ENCODE data around the gene MYBPC2.
"Not testable (repeated sequence)": the region's sequence is repeated elsewhere in the genome, so short reads cannot be mapped to it uniquely, and the experiment has no call there.

Gene MYBPC2

DNA sequence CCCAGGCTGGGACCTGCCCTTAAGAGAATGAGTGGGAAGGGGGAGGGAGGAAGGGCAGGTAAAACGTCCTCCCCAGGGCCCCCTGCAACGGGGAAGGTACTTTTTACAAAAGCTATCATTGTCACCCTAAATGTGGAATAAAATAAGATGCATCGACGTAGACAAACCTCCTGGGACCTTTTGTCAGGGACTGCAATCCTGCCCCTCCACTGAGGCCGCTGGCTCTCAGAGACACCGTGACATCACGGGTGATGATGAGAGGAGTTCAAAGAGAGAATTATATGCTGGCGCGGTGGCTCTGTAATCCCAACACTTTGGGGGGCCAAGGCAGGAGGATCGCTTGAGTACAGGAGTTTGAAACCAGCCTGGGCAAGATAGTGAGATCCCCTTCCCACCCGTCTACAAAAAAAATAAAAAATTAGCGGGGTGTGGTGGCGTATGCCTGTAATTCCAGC, 1.8 kb upstream of the MYBPC2 start:
- DNase-seq: no peak

DNA sequence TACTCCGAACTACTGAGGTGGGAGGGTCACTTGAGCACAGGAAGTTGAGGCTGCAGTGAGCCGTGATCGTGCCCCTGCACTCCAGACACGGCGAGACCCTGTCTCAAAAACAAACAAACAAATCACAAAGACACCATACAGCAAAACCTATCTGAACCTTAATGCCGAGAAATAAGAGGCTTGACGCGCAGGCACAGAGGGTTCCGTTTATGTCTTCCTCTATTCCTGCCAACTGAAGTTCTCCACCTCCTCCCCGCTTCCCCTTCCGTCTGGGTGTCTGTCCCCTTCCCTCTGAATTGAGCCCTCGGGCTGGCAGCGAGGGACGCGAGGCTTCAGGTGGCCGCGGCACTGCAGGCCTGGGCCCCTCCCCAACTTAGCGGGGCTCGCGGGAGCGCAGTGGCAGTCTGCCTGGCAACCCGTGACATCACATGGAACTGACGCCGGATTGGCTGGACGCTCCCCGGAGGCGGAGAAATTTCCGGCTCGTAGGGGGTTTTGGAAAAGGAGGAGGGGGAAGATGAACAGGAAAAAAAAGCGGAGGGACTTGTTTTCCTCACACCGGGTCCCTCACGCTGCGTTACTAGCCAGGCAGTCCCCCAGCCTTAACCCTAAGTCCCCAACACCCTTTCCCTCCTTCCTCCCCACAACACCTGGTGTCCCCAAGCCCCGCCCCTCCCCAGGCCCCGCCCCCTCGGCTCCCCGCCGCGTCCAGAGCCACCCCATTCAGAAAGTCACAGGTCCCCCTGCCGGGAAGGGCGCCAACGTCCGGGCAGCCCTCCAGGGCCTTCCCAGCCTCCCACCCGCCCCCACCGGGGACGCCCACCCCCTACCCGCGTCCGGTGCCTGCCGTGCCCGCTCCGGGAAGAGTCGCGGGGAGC, 1.1 kb upstream of the MYBPC2 start:
- DNase-seq: peak; percentile 93

DNA sequence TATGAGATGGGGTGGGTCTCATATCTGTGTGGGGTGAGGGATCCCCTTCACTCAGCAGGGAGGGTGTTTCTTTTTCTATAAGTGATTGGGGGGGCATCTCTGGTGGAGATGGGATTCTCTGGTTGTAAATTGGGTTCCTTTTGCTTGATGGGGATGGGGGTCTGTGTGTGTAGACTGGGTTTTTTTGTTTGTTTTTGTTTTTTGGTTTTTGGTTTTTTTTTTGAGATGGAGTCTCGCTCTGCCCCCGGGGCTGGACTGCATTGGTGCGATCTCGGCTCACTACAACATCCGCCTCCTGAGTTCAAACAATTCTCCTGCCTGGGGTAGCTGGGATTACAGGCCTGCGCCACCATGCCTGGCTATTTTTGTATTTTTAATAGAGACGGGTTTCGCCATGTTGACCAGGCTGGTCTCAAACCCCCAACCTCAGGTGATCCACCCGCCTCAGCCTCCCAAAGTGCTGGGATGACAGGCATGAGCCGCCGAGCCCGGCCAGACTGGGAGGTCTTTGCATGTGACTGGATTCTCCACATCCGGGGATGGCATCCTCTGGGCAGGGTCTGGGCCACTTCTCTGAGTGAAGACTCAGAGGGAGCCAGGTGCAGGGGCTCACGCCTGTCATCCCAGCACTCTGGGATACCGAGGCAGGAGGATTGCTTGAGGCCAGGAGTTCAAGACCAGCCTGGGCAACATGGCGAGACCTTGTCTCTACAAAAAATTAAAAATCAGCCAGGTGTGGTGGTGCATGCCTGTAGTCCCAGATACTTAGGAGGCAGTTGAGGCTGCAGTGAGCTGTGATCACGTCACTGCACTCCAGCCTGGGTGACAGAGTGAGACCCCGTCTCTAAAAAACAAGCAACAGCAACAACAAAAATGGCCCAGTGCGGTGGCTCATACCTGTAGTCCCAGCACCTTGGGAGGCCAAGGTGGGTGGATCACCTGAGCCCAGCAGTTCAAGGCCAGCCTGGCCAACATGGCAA, 799 bp downstream of the MYBPC2 start:
- DNase-seq: no peak

DNA sequence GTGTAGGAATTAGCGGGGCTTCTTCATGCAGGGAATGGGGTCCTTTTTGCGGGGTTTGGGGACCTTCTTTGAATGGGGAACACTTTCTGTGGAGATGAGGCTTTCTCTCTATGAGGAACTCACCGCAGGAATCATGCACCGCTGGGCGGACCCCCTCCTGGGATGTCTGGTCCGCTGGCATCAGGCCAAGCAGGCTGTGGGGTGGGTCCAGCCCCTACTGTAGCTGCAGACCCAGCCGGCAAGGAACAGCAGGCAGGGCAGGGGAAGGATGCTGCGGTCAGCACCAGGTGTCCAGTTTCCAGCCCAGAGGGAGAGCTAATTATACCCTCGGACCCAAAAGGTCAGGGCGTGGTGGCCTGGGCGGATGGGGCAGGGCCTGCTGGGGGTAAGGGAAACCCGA, 1.8 kb downstream of the MYBPC2 start:
- DNase-seq: no peak

GRCh38 chr19:50435221-50435620, 2.5 kb downstream of the MYBPC2 start:
- DNase-seq: no peak

DNA sequence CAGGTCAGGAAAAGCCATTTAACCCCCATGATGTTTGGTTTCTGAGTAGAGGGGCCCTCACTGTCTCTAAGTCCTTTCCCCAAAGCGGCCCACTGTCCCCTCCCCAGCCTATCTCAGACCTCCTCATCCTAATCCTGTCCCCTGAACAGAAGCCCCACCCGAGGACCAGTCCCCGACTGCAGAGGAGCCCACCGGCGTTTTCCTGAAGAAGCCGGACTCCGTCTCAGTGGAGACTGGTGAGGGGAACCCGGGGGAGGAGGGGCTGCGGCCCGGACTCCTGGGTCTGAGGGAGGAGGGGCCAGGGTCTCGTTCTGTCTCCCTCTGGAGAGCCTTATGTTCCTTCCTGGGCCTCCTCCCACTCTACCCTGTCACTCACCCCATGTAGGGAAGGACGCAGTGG, 2.9 kb downstream of the MYBPC2 start:
- no peak for DNase-seq

GRCh38 chr19:50437862-50438449, 5.3 kb downstream of the MYBPC2 start:
- no peak for DNase-seq

- not testable (repeated sequence) for DNase-seq
Observed at GRCh38 chr19:50439130-50439529, 6.4 kb downstream of the MYBPC2 start.

GRCh38 chr19:50444059-50444458, 11.4 kb downstream of the MYBPC2 start:
- DNase-seq: no peak

DNA sequence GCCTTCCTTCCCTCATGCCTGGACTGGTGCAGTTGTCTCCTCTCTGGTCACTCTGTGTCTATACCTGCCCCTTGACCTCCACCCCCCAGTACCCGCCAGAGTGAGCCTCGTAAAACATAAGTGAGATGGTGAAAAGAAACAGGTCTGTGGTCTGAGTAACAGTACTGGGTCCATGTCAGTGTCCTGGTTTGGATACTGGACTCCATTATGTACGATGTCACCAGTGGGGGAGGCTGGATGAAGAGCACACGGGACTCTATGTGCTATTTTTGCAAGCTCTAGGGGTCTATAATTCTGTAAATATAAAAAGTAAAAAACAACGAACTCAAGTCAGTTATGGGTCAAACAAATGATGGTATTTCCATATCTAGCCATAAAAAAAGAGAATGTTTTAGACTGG, 14.4 kb downstream of the MYBPC2 start:
- DNase-seq: no peak

GRCh38 chr19:50447750-50448149, 15.1 kb downstream of the MYBPC2 start:
- no peak for DNase-seq

GRCh38 chr19:50449236-50449899, 16.7 kb downstream of the MYBPC2 start:
- no peak for DNase-seq

DNA sequence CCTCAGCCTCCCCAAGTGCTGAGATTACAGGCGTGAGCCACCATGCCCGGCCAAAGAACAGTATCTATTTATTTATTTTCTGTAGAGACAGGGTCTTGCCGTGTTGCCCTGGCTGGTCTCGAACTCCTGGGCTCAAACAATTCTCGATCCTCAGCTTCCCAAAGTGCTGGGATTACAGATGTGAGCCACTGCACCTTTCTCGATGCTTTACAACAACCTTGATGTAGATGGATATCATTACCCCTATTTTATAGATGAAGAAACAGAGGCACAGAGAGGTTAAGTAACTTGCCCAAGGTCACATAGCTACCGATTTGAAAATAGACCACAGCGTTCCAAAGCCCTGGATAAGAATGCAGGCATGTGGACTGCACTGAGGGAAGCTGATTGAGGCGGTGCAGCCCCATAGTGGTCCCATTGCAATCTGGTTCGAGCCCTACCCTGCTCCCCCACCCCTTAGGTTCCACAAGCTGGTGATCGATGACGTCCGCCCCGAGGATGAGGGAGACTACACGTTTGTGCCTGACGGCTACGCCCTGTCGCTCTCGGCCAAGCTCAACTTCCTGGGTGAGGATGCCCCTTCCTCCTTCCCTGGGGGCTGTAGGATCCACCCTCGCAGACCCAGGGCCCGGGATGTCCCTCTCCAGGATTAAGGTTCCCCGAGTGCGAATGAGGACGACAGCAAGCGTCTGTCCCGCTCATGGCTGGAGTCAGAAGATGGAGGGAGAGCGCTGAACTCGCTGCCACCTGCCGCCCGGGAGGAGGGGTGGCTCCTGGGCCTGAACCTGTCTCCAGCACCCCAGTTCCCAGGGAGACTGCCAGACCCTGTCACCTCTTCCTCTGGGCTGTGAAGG, 17.9 kb downstream of the MYBPC2 start:
- DNase-seq: no peak

DNA sequence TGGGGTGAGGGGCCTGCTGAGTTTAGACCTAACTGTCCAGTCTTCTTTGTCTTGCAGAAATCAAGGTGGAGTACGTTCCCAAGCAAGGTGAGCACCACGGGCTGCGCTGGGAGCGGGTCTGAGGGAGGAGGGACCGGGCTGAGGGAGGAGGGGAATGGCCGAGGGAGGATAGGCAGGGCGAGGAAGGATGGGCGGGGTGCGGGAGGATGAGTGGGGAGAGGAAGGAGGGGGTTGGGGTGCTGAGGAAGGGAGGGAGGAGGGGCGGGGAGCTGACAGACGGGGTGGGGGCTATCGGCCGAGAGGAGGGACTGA, 18.5 kb downstream of the MYBPC2 start:
- no peak for DNase-seq

DNA sequence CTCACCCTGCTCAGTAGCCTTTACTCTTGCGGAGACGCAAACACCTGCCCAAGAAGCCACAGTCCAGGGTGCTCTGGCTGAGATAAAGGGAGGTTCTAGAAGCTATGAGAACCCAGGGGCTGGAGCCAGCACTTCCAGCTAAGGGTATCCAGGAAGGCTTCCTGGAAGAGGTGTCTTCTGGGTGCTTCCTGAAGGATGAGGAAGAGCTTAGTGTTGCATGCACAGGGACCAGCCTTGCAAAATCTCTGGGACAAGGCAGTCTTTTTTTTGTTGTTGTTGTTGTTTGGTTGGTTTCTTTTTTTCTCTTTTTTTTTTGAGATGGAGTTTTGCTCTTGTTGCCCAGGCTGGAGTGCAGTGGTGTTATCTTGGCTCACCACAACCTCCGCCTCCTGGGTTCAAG, 20.6 kb downstream of the MYBPC2 start:
- no peak for DNase-seq

- no peak for DNase-seq
Observed at GRCh38 chr19:50455992-50456391, 23.3 kb downstream of the MYBPC2 start.

DNA sequence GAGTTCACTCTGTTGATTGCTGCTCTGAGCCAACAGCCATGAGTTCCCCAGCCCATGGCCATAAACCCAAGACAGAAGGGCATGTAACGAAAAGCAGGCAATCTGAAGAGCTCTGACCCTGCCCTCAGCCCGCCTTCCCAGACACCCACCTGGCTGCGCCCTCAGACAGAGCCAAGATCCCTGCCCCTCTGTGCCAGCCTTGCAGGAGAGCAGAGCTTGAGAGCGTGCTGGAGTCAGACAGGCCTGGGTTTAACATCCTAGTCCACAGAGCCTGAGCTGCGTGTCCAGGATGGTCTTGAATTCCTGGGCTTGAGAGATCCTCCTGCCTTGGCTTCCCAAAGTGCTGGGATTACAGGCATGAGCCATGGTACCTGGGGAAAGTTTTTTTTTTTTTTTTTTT, 24.6 kb downstream of the MYBPC2 start:
- no peak for DNase-seq

DNA sequence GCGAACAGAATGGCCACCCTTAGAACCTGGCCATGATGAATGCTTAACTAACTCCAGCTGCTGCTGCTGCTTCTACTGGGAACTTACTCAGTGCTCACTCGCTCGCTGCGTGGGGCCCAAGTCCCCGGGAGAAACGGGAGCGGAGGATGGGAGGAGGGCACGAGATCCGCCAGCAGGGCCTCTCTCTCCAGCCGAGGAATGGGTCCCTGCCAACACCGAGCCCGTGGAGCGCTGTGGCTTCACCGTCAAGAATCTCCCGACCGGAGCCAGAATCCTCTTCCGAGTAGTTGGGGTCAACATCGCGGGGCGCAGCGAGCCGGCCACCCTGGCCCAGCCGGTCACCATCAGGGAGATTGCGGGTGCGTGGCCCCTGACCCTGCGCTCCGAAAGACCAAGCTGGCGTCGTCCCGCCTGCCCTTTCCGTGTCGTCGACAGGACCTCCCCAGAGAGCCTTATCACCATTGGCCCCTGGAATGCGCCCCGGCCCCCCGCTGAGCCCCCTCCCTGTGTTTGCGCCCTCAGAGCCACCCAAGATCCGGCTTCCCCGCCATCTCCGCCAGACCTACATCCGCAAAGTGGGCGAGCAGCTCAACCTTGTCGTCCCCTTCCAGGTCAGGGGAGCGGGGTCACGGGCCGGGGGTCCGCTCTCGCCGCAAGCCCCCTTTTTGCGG, 25.8 kb downstream of the MYBPC2 start:
- DNase-seq: no peak

GRCh38 chr19:50459067-50459456, 26.4 kb downstream of the MYBPC2 start:
- no peak for DNase-seq

GRCh38 chr19:50459638-50460037, 26.9 kb downstream of the MYBPC2 start:
- no peak for DNase-seq

DNA sequence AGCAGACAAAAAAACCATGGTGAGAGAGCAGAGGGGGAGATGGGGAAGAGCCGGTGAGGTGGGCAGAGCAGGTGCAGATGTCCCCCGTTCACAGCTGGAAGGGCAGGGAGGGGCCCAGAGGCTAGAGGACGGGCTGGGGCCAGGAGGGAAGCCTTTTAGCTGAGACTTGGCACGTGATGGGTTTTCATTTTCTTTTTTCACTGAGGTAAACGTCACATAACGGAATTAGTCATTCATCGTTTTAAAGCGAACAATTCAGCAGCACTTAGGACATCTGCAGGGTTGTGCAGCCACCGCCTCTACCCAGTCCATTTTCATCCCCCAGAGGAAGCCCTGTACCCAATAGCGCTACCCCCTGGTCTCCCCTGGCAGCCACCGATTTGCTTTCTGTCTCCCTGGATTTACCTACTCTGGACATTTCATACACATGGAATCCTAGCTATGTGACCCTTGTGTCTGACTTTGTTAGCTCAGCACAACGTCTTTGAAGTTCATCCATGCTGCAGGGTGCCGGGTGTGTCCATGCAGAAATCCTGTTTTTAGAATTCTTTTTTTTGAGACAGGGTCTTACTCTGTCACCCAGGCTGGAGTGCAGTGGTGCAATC, 27.6 kb downstream of the MYBPC2 start:
- no peak for DNase-seq

Measured in left hindlimb (tissue), 1 donor.